ENCODE measurements around the gene NR0B2. TPM values are rescaled to one million over a fixed set of nuclear protein-coding genes. Genes with fewer than 3 reads are reported as not detected.
"Not testable (repeated sequence)": the region's sequence is repeated elsewhere in the genome, so short reads cannot be mapped to it uniquely, and the experiment has no call there.

Gene NR0B2
- total and polyA plus RNA-seq, 2 of the 13 experiments (the other 11 are each of a cell fraction or from before 2014, with no cell fraction given) = 72.5 to 133 TPM

- 0 out of 2 replicates have a peak, but pooled peaks have one; percentile 48 for TF ChIP-seq SRY (CRISPR knock-in tag; IDR thresholded peaks at IDR 0.05)
- TF ChIP-seq MTA1 (CRISPR knock-in tag; IDR thresholded peaks at IDR 0.05; ENCODE audit: borderline replicate concordance) = peak; percentile 83; the same call in 1 of the 2 replicates
- peak; percentile 55; the same call in 1 of the 2 replicates for TF ChIP-seq SPEN (CRISPR knock-in tag; IDR thresholded peaks at IDR 0.05; ENCODE audit: low read depth)
- TF ChIP-seq ZNF331 (CRISPR knock-in tag; IDR thresholded peaks at IDR 0.05) = 0 out of 2 replicates have a peak, but pooled peaks have one; percentile 33
- peak; percentile 70 for TF ChIP-seq SAP130 (CRISPR knock-in tag; IDR thresholded peaks at IDR 0.05; ENCODE audit: low read depth)
- peak; percentile 67 for TF ChIP-seq MIER3 (CRISPR knock-in tag; IDR thresholded peaks at IDR 0.05; ENCODE audit: borderline replicate concordance)
- peak; percentile 93 for TF ChIP-seq ESRRA (CRISPR knock-in tag; IDR thresholded peaks at IDR 0.05; ENCODE audit: low read depth)
- TF ChIP-seq ISL2 (CRISPR knock-in tag; IDR thresholded peaks at IDR 0.05) = peak; percentile 69
- peak; percentile 36; the same call in 1 of the 2 replicates for TF ChIP-seq ETV5 (CRISPR knock-in tag; IDR thresholded peaks at IDR 0.05; ENCODE audit: borderline replicate concordance)
- TF ChIP-seq TFAP4 (IDR thresholded peaks at IDR 0.05; ENCODE audit: borderline replicate concordance, low read depth) = peak; percentile 72; the same call in 1 of the 2 replicates
- TF ChIP-seq FOXO1 (CRISPR knock-in tag; IDR thresholded peaks at IDR 0.05) = peak; percentile 79
- TF ChIP-seq SOX6, SOX13 (IDR thresholded peaks at IDR 0.05): not testable (repeated sequence)
- TF ChIP-seq SOX6 (CRISPR knock-in tag; IDR thresholded peaks at IDR 0.05) = peak; percentile 84
- peak; percentile 74; the same call in 1 of the 2 replicates for TF ChIP-seq HDAC1 (CRISPR knock-in tag; IDR thresholded peaks at IDR 0.05)
- 0 out of 2 replicates have a peak, but pooled peaks have one; percentile 11 for TF ChIP-seq ZNF644 (CRISPR knock-in tag; IDR thresholded peaks at IDR 0.05; ENCODE audit: low read depth)
- TF ChIP-seq SALL1 (CRISPR knock-in tag; IDR thresholded peaks at IDR 0.05) = peak; percentile 93
- TF ChIP-seq JUND (CRISPR knock-in tag; IDR thresholded peaks at IDR 0.05) = peak; percentile 73; the same call in 1 of the 2 replicates
- TF ChIP-seq ZMYM3 (CRISPR knock-in tag; IDR thresholded peaks at IDR 0.05) = peak; percentile 97
- peak; percentile 58; the same call in 1 of the 2 replicates for TF ChIP-seq ZNF788 (CRISPR knock-in tag; IDR thresholded peaks at IDR 0.05; ENCODE audit: borderline replicate concordance)
- peak; percentile 93; the same call in 1 of the 2 replicates for TF ChIP-seq NAIF1 (CRISPR knock-in tag; IDR thresholded peaks at IDR 0.05; ENCODE audit: borderline replicate concordance)
- TF ChIP-seq ZNF556 (CRISPR knock-in tag; IDR thresholded peaks at IDR 0.05; ENCODE audit: borderline replicate concordance) = 0 out of 2 replicates have a peak, but pooled peaks have one; percentile 37
- peak in 1 of 2 experiments; percentile 66; a peak in 2 of 4 replicates for TF ChIP-seq SOX13 (CRISPR knock-in tag; conservative IDR thresholded peaks at IDR 0.05 in 1 of 2, IDR thresholded peaks at IDR 0.05 in 1 of 2)
- 0 out of 2 replicates have a peak, but pooled peaks have one; percentile 28 for TF ChIP-seq ZNF619 (CRISPR knock-in tag; IDR thresholded peaks at IDR 0.05)
- peak; percentile 38; the same call in 1 of the 2 replicates for TF ChIP-seq BORCS8-MEF2B (CRISPR knock-in tag; IDR thresholded peaks at IDR 0.05)
- TF ChIP-seq IKZF5 (CRISPR knock-in tag; IDR thresholded peaks at IDR 0.05) = peak; percentile 82
- peak; percentile 91 for TF ChIP-seq FOXJ3 (CRISPR knock-in tag; IDR thresholded peaks at IDR 0.05; ENCODE audit: borderline replicate concordance)
- TF ChIP-seq KLF12 (CRISPR knock-in tag; IDR thresholded peaks at IDR 0.05; ENCODE audit: borderline replicate concordance) = peak; percentile 54; the same call in 1 of the 2 replicates
- peak; percentile 68; the same call in 1 of the 2 replicates for TF ChIP-seq ZBTB7A (CRISPR knock-in tag; IDR thresholded peaks at IDR 0.05)
- TF ChIP-seq THRA (CRISPR knock-in tag; IDR thresholded peaks at IDR 0.05; ENCODE audit: borderline replicate concordance) = peak; percentile 73; the same call in 1 of the 2 replicates
These were observed 32.2 kb downstream of the NR0B2 start (continued) for GRCh38 chr1:26881611-26882010.

Data from HepG2 (cell line).